Testis (tissue), 3 donors: ENCODE results near the gene GRM6. TPM values are rescaled to one million over a fixed set of nuclear protein-coding genes. Genes with fewer than 3 reads are reported as not detected.

Experiments
- DNase-seq: peaks from one replicate; pipeline ENCODE4 v3.0.0-alpha.2; 2019
- H3K27ac ChIP-seq, 2 donors: fragments of 200-600 bp; sonication (generic); one replicate each; pipeline ENCODE4 v1.5.1; 2019
- H3K27me3 ChIP-seq: fragments of 200-600 bp; sonication (generic); one replicate; pipeline ENCODE4 v1.5.1; 2019
- H3K36me3 ChIP-seq: fragments of 200-600 bp; sonication (generic); one replicate; pipeline ENCODE4 v1.5.1; 2017; ENCODE audit warnings: low read depth; ENCODE audit errors: missing control alignments
- H3K4me1 ChIP-seq: fragments of 200-600 bp; sonication (generic); one replicate; pipeline ENCODE4 v1.5.1; 2019
- H3K4me3 ChIP-seq, 2 donors: fragments of 200-600 bp; sonication (generic); one replicate each; pipeline ENCODE4 v1.5.1; 2017 to 2019
- H3K9me3 ChIP-seq: fragments of 200-600 bp; sonication (generic); one replicate; pipeline ENCODE4 v1.5.1; 2017
- POLR2A ChIP-seq: fragments of 450-650 bp; IDR thresholded peaks from one replicate; pipeline ENCODE4 v1.6.1; 2017; ENCODE audit warnings: antibody characterized with exemption, mild to moderate bottlenecking, moderate library complexity
- WGBS, 2 donors: methylation state at CpG; one replicate each; pipeline ENCODE4 v1.1.5; 2018; 5-methylcytosine and 5-hydroxymethylcytosine counted together
- intact Hi-C: fragments of 100-400 bp; cut with DNase I; formaldehyde crosslinking; loops from one replicate; pipeline ENCODE4 v1.15.1; 2023; ENCODE audit warnings: low total_unique reads
- polyA plus RNA-seq: library from polyadenylated mRNA; stranded (reverse); fragments of 350-450 nt; fragmentation: Illumina TruSeq; extraction: RNeasy Lipid Tissue Mini Kit (QIAGEN cat#74804); gene quantifications from one replicate; pipeline ENCODE4 v1.2.3, GENCODE V29; 2014; ENCODE audit warnings: low read depth, low replicate concordance; ENCODE audit not compliant: insufficient read depth
- total RNA-seq, 2 donors: library from RNA; depleted of rRNA; stranded (reverse); fragments of >200 nt; gene quantifications; one replicate each; pipeline ENCODE4 v1.2.3, GENCODE V29; 2016
- TF ChIP-seq, protein P1 (sequence below), 3 experiments: fragments of 450-650 bp in 2 of 3; fragments of 200-600 bp in 1 of 3; sonication (generic) in 1 of 3; IDR thresholded peaks; one replicate each; pipeline ENCODE4 v1.5.1; 2016 to 2019; ENCODE audit warnings: antibody characterized with exemption in 3 of 3, mild to moderate bottlenecking in 2 of 3, moderate library complexity in 1 of 3

GRM6 gene
- total and polyA plus RNA-seq, 3 donors from 2014 or later, result 0.29 to 1.1 (median 0.47) TPM

GRCh38 chr5:178995341-178995690 lies 196 bp upstream of the GRM6 start:
- Histone ChIP-seq H3K27me3 (no peaks in the 10 kb centered on the region), H3K27ac (no peak overlapping the region), H3K4me3 (peak overlapping the region in 1 of 2 donors; percentile 38), H3K36me3 (no peaks in the 10 kb centered on the region), H3K9me3 (no peaks in the 10 kb centered on the region), H3K4me1 (no peaks in the 10 kb centered on the region)
- WGBS, 2 donors, result 1 to 3% methylated on average over 6 of the region's 6 CpGs
- intact Hi-C loops, result no loop called here
- DNase-seq, result no peak
- TF ChIP-seq, protein P1, sequence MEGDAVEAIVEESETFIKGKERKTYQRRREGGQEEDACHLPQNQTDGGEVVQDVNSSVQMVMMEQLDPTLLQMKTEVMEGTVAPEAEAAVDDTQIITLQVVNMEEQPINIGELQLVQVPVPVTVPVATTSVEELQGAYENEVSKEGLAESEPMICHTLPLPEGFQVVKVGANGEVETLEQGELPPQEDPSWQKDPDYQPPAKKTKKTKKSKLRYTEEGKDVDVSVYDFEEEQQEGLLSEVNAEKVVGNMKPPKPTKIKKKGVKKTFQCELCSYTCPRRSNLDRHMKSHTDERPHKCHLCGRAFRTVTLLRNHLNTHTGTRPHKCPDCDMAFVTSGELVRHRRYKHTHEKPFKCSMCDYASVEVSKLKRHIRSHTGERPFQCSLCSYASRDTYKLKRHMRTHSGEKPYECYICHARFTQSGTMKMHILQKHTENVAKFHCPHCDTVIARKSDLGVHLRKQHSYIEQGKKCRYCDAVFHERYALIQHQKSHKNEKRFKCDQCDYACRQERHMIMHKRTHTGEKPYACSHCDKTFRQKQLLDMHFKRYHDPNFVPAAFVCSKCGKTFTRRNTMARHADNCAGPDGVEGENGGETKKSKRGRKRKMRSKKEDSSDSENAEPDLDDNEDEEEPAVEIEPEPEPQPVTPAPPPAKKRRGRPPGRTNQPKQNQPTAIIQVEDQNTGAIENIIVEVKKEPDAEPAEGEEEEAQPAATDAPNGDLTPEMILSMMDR (IDR thresholded peaks at IDR 0.05), result no peak
- no peak for TF ChIP-seq POLR2A

DNA sequence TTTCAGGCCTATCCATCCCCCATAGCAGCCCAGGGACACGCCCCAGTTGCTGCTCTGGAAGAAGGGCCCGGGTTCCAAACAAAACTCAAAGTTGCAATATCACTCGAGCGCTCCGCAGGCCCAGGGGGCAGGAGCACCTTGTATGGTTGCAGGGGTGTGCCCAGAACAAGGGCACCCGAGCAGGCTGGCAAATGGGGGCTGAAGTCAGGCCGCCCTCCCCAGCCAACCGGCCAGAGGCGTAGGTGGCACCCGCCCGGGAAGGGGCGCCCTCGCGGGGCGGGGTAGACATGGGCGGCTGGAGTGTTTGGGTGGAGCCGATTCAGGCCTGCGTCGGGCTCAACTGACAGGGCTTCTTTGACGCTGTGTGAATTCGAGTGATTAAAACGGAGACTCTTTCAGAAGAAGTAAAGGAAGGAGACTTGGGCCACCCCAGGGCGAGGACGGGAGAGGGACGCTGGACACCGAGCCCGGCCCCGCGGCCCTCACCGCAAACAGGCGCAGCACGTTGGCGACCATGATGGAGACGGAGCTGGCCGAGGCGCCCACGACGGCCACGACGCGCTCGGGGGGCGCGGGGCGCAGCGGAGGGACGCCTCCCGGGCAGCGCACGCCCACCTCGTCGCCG lies 1.1 kb downstream of the GRM6 start:
- intact Hi-C loops, result no loop called here
- H3K27me3 ChIP-seq, result no peaks in the 10 kb centered on the region
- no peaks in the 10 kb centered on the region for H3K9me3 ChIP-seq
- DNase-seq, result no peak
- WGBS, 2 donors, result 12 to 20% methylated on average over 27 to 44 of the region's 53 CpGs
- no peaks in the 10 kb centered on the region for H3K4me1 ChIP-seq
- TF ChIP-seq, protein P1 (IDR thresholded peaks at IDR 0.05), result no peak
- no peak for TF ChIP-seq POLR2A
- peak overlapping the region; percentile 7 to 38 for H3K4me3 ChIP-seq
- H3K27ac ChIP-seq, result no peak overlapping the region
- H3K36me3 ChIP-seq, result no peaks in the 10 kb centered on the region

GRCh38 chr5:178993236-178993765 lies 1.8 kb downstream of the GRM6 start:
- no peaks in the 10 kb centered on the region for H3K36me3 ChIP-seq
- 38 to 61% methylated on average over 15 to 20 of the region's 20 CpGs for WGBS, 2 donors
- H3K27me3 ChIP-seq, result no peaks in the 10 kb centered on the region
- DNase-seq, result no peak
- TF ChIP-seq, protein P1 (IDR thresholded peaks at IDR 0.05), result no peak
- TF ChIP-seq POLR2A, result no peak
- no peaks in the 10 kb centered on the region for H3K9me3 ChIP-seq
- intact Hi-C loops, result no loop called here
- no peak overlapping the region for H3K4me3 ChIP-seq
- H3K27ac ChIP-seq, result no peak overlapping the region
- H3K4me1 ChIP-seq, result no peaks in the 10 kb centered on the region

DNA sequence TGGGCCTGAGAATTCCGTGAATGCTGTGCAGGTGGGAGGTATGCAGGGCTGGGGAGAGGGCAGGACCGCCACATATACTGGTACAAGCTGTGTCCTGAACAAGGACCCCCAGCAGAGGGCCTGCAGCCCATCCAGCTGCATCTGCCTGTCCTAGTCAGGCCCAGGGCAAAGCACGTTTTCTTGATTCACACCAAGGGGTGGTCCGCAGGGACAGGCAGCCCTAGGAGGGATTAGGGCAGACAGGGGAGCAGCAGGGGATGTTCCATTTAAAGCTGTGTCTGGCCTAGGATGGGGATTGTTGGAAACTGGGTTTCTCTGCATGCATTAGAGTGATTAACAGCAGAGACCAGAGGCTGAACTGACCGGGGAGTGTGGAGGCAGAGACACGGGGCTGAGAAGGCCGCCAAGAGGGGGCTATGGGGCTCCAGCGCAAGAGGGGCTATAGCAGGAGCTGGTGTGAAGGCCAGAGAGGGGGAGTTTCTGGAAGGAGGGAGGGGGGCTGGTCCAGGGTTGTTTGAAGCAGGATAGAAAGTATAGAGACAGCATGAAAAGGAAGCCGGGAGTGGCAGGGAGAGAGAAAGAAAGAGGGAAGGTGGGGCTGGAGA lies 2.7 kb downstream of the GRM6 start:
- H3K27ac ChIP-seq, result no peak overlapping the region

More for the DNA sequence above, 2.7 kb downstream of the GRM6 start:
- WGBS, 2 donors, result 38 to 52% methylated on average over 9 of the region's 9 CpGs
- no peaks in the 10 kb centered on the region for H3K9me3 ChIP-seq
- H3K36me3 ChIP-seq, result no peaks in the 10 kb centered on the region
- TF ChIP-seq POLR2A, result no peak
- TF ChIP-seq, protein P1 (IDR thresholded peaks at IDR 0.05), result no peak
- intact Hi-C loops, result no loop called here
- no peak for DNase-seq
- H3K4me3 ChIP-seq, result no peak overlapping the region
- H3K27me3 ChIP-seq, result no peaks in the 10 kb centered on the region
- H3K4me1 ChIP-seq, result no peaks in the 10 kb centered on the region
